ENCODE results near the gene MCAT.

Gene MCAT

DNA sequence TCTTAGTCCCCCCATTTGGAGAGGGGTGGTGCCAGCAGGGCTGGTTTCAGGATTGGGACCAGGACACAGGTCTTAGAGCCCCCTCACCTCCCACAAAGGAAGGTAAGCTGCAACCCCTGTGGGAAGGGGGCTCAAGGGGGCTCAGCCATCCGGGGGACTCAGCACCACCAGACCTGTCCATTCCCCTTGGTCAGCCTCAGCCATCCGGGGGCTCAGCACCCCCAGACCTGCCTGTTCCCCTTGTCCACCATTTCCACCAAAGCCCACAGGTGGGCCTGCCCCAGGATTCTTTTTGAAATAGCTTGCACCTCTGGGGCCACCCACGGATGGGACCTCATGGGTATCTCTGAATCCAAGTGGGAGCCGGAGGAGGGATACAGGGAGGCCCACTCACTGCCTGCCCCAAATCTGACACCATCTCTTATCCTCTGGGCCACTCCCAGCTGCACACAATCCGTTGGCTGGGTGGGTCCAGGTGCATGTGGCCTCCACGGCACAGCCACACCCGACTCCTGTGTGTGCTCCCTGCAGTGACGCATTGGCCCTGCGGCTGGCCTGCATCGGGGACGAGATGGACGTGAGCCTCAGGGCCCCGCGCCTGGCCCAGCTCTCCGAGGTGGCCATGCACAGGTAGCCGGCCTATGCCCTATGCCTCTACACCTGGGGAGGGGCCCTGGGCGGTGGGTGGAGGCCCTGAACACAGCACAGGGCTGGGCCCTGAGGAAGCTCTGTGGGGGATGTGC, 15.9 kb downstream of the MCAT start:
- TF ChIP-seq CTCF (IDR thresholded peaks at IDR 0.05; ENCODE audit: extremely low read depth, insufficient read depth, missing control alignments): no peak
- in situ Hi-C loops (cut with MboI; ENCODE audit: low pct_unique_long_range_greater_than_20kb, low sequenced_read_pairs, unreplicated experiment): no loop called here
- DNase-seq (ENCODE audit: low spot score): no peak

DNA sequence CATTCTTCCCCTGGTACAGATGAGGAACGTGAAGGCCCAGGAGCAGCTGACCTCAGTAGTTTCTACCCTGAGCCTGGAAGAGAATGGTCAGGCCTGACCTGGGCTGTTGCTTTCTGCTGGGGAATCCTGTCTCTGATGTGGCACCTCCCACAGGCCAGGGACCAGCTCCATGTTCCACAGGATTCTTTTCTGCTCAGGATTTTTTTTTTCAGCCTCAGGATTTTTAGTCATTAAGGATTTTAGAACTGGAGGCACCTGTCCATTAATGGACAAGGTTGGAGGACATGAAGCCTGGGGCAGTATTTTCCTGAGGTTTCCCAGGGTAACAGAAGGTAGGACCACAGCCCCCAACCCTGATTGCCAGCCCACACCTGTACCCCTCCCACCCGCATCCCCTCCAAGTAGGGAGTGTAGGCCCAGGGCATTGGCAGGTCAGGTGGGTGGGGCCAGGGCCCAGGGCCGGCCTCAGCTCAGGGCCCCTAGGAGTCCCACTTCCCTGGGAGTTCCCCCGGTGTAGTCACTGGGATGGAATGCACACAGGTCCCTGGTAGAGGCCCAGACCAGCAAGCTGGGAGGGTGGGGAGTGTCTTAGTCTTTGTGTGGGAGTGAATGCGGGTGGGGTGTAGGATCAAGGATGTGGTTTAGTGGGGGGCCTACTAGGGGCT, 16.6 kb downstream of the MCAT start:
- DNase-seq (ENCODE audit: low spot score): no peak
- in situ Hi-C loops (cut with MboI; ENCODE audit: low pct_unique_long_range_greater_than_20kb, low sequenced_read_pairs, unreplicated experiment): no loop called here

DNA sequence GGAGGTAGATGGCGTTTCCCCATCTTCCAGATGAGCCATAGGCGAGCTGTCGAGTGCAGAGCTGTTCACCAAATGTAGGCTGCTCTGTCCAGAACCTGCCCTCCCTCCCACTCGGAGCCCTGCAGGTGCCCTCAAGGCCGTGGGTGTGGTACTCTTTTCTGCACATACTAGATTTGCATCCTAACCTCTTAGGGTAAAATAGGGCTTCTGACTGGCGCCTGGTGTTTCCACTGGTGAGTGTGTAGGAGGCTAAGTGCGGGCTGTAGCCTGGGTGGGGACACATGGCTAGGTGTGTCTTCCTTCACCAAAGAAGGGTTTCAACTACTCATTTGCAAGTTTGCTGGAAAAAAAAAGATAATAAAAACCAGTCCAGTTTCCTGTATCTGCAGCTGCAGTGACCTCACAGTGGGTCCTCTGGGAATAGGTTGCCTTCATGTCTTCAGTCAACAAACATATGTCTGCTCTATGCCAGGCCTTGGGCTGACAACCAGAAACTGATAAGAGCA, 24.2 kb downstream of the MCAT start:
- TF ChIP-seq CTCF (IDR thresholded peaks at IDR 0.05; ENCODE audit: extremely low read depth, insufficient read depth, missing control alignments): no peak

More for the DNA sequence above, 16.6 kb downstream of the MCAT start:
- TF ChIP-seq CTCF (IDR thresholded peaks at IDR 0.05; ENCODE audit: extremely low read depth, insufficient read depth, missing control alignments): no peak

DNA sequence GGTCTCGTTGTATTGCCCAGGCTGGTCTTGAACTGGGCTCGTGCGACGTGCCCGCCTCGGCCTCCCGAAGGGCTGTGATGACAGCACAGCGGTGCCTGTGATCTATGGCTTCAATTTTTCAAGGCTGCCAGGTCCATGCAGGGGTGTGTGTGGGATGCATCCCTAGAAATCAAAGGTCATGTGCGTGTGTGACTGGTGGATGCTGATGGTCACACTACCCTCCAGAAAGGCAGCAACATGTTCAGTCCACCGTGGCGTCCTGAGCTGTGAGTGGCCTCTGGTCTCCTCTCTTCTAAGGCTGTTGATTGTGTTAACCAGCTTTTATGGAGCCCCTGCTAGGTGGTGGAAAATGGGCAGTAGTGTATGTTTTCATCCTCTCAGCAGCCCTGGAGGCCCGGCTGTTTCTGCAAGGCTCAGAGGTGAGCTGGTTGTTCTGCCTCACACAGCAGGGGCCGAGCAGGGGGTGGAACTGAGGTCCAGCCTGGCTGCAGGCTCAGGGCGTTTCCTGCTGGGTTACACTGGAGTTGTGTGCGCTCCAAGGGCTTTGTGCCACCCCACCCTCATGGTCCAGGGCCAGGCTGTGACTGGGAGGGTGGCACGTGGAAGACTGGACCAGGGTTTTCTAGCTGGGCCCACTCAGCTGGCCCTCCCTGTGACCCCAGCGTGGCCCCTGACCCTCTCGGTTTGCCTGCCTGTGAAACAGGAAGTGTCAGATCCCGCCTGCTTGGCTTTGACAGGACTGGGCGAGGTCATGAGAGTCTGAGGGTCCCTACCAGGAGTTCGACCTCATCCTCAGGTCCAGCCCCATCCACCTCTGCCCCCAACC, 25.0 kb downstream of the MCAT start:
- TF ChIP-seq CTCF (IDR thresholded peaks at IDR 0.05; ENCODE audit: extremely low read depth, insufficient read depth, missing control alignments): no peak
- no peak for DNase-seq (ENCODE audit: low spot score)
- in situ Hi-C loops (cut with MboI; ENCODE audit: low pct_unique_long_range_greater_than_20kb, low sequenced_read_pairs, unreplicated experiment): no loop called here

More for the DNA sequence above, 24.2 kb downstream of the MCAT start:
- in situ Hi-C loops (cut with MboI; ENCODE audit: low pct_unique_long_range_greater_than_20kb, low sequenced_read_pairs, unreplicated experiment): no loop called here
- DNase-seq (ENCODE audit: low spot score): peak; percentile 64

GRCh38 chr22:43116932-43117331, 26.3 kb downstream of the MCAT start:
- no peak for DNase-seq (ENCODE audit: low spot score)
- in situ Hi-C loops (cut with MboI; ENCODE audit: low pct_unique_long_range_greater_than_20kb, low sequenced_read_pairs, unreplicated experiment): no loop called here
- TF ChIP-seq CTCF (IDR thresholded peaks at IDR 0.05; ENCODE audit: extremely low read depth, insufficient read depth, missing control alignments): no peak

DNA sequence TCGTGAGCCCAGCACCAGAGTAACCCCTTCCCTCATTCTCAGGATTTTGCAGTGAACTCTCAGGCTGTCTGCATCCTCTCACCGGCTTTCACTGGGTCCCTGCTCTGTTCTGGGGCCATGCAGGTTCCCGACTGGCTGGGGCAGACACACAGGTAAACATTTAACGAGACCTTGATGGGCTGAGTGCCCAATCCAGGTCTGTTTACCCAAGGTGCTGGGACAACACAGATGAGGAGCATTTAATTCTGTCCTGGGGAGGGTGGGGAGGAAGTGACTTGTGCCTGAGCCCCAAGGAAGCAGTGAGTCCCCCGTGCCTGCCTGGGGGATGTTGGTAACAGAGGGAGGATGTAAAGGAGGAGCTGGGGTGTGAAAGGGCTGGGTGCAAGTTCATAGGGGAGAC, 28.2 kb downstream of the MCAT start:
- in situ Hi-C loops (cut with MboI; ENCODE audit: low pct_unique_long_range_greater_than_20kb, low sequenced_read_pairs, unreplicated experiment): no loop called here
- DNase-seq (ENCODE audit: low spot score): no peak
- no peak for TF ChIP-seq CTCF (IDR thresholded peaks at IDR 0.05; ENCODE audit: extremely low read depth, insufficient read depth, missing control alignments)
